Measurements from ENCODE around the gene ALAS1. TPM values are rescaled to one million over a fixed set of nuclear protein-coding genes. Genes with fewer than 3 reads are reported as not detected.

The ALAS1 gene
- total and polyA plus RNA-seq, 2 experiments from 2014 or later, result 17.8 to 42.8 TPM

GRCh38 chr3:52238193-52238760, 40.3 kb downstream of the ALAS1 start:
- peaks cover 16% of the 10 kb centered on the region for H3K27me3 Mint-ChIP-seq (ENCODE audit: insufficient read depth, low read depth, poor library complexity)
- TF ChIP-seq CREB1 (CRISPR knock-in tag; IDR thresholded peaks at IDR 0.05; ENCODE audit: low read depth) (0 out of 2 replicates have a peak, but pooled peaks have one; percentile 6), JUNB (IDR thresholded peaks at IDR 0.05; ENCODE audit: unreplicated experiment) (no peak)
- Histone ChIP-seq H3K4me3 (peak overlapping the region; percentile 93), H3K9me2 (ENCODE audit: insufficient read depth) (no peaks in the 10 kb centered on the region), H3K27me3 (ENCODE audit: insufficient read depth) (peaks cover 5% of the 10 kb centered on the region; the same call in 1 of the 2 replicates), H3K36me3 (ENCODE audit: insufficient read depth) (no peaks in the 10 kb centered on the region), H2AFZ (peak overlapping the region; percentile 28; the same call in 1 of the 2 replicates), H3F3A (replicated peaks; ENCODE audit: low read depth) (peaks cover 13% of the 10 kb centered on the region; the same call in 1 of the 2 replicates), H3K4me2 (peak overlapping the region; percentile 99), H3K4me1 (ENCODE audit: insufficient read depth) (peaks cover 33% of the 10 kb centered on the region), H4K20me1 (replicated peaks; ENCODE audit: insufficient read depth) (peaks cover 1% of the 10 kb centered on the region; the same call in 1 of the 2 replicates), H3K27ac (ENCODE audit: low read depth) (no peak overlapping the region), H3K79me2 (replicated peaks; ENCODE audit: insufficient read depth) (peaks cover 25% of the 10 kb centered on the region)
- peak overlapping the region; percentile 96 for H3K4me3 Mint-ChIP-seq
- H3K27ac Mint-ChIP-seq, result peak overlapping the region; percentile 54; the same call in 1 of the 2 replicates
- H3K4me1 Mint-ChIP-seq, result peaks cover 51% of the 10 kb centered on the region
- ATAC-seq, result peak; percentile 23
- H3K9me3 Mint-ChIP-seq, result peaks cover 2% of the 10 kb centered on the region; the same call in 2 of the 3 replicates
- H3K36me3 Mint-ChIP-seq (ENCODE audit: low read depth), result peaks cover 15% of the 10 kb centered on the region
- DNase-seq (ENCODE audit: low spot score), result peak; percentile 49

DNA sequence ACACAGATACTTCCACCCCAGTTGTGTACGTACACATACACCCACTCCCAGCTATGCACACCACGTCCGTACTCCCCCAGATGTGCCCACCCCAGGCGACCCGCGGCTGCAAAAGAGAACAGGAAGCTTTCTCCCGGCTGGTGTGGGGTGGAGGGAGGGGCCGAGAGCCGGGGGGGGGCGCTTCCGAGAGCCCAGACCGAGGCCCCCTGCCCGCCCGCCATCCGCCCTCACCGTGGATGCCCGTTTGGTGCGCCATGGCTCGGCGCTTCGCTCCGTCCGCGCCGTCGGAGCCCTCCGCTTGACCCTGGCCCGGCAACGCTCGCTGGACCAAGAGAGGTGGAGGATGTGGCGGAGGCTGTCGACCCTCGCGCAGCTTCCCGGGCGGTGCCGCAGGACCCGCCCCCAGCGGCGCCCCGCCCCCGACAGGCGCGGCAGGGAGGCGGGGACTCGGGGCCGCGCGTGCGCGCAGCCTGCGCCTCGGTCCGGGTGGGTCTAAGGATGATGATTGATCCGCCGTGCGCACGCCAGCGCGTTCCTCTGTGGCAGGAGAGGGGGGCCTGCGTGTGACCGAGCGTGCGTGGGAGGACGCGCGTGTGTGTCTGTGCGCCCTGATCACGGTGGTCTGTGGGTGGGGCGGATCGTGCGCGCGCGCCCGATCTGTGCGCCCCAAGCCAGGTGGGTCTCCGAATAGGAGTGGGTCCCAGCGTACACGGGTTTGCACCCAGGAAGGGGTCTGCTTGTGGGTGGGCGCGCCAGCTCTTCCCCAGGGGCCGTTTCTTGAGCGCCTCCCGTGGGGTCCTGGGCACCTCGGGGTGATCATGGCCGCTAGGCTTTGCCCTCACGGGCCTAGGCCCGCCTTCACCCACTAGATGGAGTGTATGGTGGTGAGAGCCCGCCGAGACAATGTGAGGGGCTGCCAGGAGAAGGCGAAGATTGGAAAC, 41.1 kb downstream of the ALAS1 start, which contains the start of gene TWF2:
TSS of gene TWF2 (minus strand) at position 398 of the 941 bp plus-strand sequence. CDS start at position 256, 142 bp downstream.
- H3K36me3 Mint-ChIP-seq (ENCODE audit: low read depth), result peaks cover 12% of the 10 kb centered on the region; the same call in 2 of the 3 replicates
- H3K4me3 Mint-ChIP-seq, result peak within 1 kb of the TSS; percentile 96
- Histone ChIP-seq H3K79me2 (replicated peaks; ENCODE audit: insufficient read depth) (peaks cover 25% of the 10 kb centered on the region), H3K4me2 (peak within 1 kb of the TSS; percentile 99), H3K27ac (ENCODE audit: low read depth) (peak within 1 kb of the TSS; percentile 33), H3K9me2 (ENCODE audit: insufficient read depth) (no peaks in the 10 kb centered on the region), H3K4me3 (peak within 1 kb of the TSS; percentile 93), H3K4me1 (ENCODE audit: insufficient read depth) (peaks cover 33% of the 10 kb centered on the region), H3F3A (replicated peaks; ENCODE audit: low read depth) (peaks cover 13% of the 10 kb centered on the region; the same call in 1 of the 2 replicates), H2AFZ (peak within 1 kb of the TSS; percentile 80), H3K36me3 (ENCODE audit: insufficient read depth) (no peaks in the 10 kb centered on the region), H3K27me3 (ENCODE audit: insufficient read depth) (peaks cover 13% of the 10 kb centered on the region; the same call in 1 of the 2 replicates), H4K20me1 (replicated peaks; ENCODE audit: insufficient read depth) (no peaks in the 10 kb centered on the region; the same call in 1 of the 2 replicates)
- peak; percentile 74 for ATAC-seq
- H3K27me3 Mint-ChIP-seq (ENCODE audit: insufficient read depth, low read depth, poor library complexity), result peaks cover 21% of the 10 kb centered on the region
- DNase-seq (ENCODE audit: low spot score), result peak; percentile 89
- H3K4me1 Mint-ChIP-seq, result peaks cover 51% of the 10 kb centered on the region
- peak within 1 kb of the TSS; percentile 96 for H3K27ac Mint-ChIP-seq
- peaks cover 6% of the 10 kb centered on the region; the same call in 2 of the 3 replicates for H3K9me3 Mint-ChIP-seq
- no peak for TF ChIP-seq CREB1 (CRISPR knock-in tag; IDR thresholded peaks at IDR 0.05; ENCODE audit: low read depth)
- peak; percentile 98 for TF ChIP-seq POLR2AphosphoS5 (IDR thresholded peaks at IDR 0.05; ENCODE audit: low read depth)
- TF ChIP-seq, protein P1, sequence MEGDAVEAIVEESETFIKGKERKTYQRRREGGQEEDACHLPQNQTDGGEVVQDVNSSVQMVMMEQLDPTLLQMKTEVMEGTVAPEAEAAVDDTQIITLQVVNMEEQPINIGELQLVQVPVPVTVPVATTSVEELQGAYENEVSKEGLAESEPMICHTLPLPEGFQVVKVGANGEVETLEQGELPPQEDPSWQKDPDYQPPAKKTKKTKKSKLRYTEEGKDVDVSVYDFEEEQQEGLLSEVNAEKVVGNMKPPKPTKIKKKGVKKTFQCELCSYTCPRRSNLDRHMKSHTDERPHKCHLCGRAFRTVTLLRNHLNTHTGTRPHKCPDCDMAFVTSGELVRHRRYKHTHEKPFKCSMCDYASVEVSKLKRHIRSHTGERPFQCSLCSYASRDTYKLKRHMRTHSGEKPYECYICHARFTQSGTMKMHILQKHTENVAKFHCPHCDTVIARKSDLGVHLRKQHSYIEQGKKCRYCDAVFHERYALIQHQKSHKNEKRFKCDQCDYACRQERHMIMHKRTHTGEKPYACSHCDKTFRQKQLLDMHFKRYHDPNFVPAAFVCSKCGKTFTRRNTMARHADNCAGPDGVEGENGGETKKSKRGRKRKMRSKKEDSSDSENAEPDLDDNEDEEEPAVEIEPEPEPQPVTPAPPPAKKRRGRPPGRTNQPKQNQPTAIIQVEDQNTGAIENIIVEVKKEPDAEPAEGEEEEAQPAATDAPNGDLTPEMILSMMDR (conservative IDR thresholded peaks at IDR 0.05; ENCODE audit: low read depth in 2 of 2), result peak; percentile 31 to 39; a peak in 3 of 4 replicates

Measured in GM23338 (cell line).